Brain microvascular endothelial cell (primary cell): Measurements from ENCODE around the gene CXCL10.

Source experiments
- DNase-seq: peaks from one replicate; pipeline ENCODE4 v3.0.0-alpha.2; 2020
- H3K27ac ChIP-seq: fragments of 250-450 bp; sonication (Bioruptor Pico); 2 replicates; pipeline ENCODE4 v1.5.1; 2020; ENCODE audit warnings: mild to moderate bottlenecking, moderate library complexity
- H3K27me3 ChIP-seq: fragments of 250-450 bp; sonication (Bioruptor Pico); replicated peaks from 2 replicates; pipeline ENCODE4 v1.5.1; 2020; ENCODE audit warnings: mild to moderate bottlenecking
- H3K36me3 ChIP-seq: fragments of 250-450 bp; sonication (Bioruptor Pico); replicated peaks from 2 replicates; pipeline ENCODE4 v1.5.1; 2020; ENCODE audit warnings: mild to moderate bottlenecking
- H3K4me3 ChIP-seq: 2 replicates; pipeline ENCODE4 v1.5.1; 2011; ENCODE audit warnings: low read depth, mild to moderate bottlenecking, control low read depth, low read length, moderate library complexity
- in situ Hi-C: cut with HindIII; loops from 2 replicates; pipeline ENCODE4 v1.10.0; 2017; ENCODE audit warnings: low sequenced_read_pairs, low pct_ligation_motif_present
- TF ChIP-seq, protein P1 (sequence below): IDR thresholded peaks from 2 replicates; pipeline ENCODE4 v1.5.1; 2011; ENCODE audit warnings: low read depth, mild to moderate bottlenecking, moderate library complexity, low read length, control low read depth, inconsistent platforms; ENCODE audit errors: missing control alignments

CXCL10 gene

DNA sequence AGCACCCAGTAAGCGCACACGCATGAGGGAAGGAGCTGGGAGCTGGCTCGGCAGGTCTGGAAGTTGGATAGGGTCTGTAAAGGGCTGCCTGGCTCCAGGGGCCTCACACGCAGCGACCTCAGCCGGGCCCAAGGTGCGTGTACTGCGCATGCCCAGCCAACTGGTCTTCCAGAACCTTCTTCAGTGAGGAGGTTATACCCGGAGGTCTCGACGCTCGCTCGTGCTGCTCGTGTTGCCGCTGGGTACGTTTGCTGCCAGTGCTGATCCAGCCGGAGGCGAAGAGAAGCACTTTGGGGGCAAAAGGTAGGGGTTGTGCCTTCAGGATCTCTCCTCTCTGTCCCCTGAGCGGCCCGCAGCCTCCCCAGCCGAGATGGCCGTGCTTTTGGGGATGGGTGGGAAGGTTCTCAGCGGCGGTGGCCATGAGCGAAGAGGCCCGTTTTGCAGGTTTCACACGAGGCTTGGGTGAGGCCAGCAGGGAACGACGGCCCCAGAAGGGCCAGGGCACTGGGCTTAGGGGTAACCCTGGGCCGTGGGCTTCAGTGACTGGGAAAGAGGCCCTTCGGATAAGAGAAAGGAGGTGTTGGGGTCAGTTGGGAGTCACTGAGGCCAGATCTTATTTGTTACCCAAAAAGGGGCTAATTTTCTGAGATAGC is 12.2 kb downstream of the CXCL10 start:
- in situ Hi-C loops: no loop called here
- Histone ChIP-seq H3K27ac (no peak overlapping the region), H3K4me3 (no peak overlapping the region), H3K27me3 (no peaks in the 10 kb centered on the region), H3K36me3 (no peaks in the 10 kb centered on the region)
- TF ChIP-seq, protein P1, sequence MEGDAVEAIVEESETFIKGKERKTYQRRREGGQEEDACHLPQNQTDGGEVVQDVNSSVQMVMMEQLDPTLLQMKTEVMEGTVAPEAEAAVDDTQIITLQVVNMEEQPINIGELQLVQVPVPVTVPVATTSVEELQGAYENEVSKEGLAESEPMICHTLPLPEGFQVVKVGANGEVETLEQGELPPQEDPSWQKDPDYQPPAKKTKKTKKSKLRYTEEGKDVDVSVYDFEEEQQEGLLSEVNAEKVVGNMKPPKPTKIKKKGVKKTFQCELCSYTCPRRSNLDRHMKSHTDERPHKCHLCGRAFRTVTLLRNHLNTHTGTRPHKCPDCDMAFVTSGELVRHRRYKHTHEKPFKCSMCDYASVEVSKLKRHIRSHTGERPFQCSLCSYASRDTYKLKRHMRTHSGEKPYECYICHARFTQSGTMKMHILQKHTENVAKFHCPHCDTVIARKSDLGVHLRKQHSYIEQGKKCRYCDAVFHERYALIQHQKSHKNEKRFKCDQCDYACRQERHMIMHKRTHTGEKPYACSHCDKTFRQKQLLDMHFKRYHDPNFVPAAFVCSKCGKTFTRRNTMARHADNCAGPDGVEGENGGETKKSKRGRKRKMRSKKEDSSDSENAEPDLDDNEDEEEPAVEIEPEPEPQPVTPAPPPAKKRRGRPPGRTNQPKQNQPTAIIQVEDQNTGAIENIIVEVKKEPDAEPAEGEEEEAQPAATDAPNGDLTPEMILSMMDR: no peak
- DNase-seq: no peak

DNA sequence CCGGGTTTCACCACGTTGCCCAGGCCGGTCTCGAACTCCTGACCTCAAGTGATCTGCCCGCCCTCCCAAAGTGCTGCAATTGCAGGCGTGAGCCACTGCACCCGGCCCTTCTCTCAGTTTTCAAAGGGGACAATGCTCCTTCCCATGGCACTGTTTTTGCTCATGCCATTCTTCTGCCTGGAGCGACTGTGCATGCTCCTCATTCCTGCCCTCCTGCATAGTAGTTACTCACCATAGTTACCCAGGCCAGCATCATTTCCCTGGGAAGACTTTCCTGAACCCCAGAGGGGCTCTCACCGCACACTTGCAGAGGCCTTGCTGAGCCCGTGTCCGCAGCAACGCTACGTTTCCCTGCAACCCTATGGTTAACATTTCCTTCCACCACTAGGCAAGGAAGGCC is 12.7 kb downstream of the CXCL10 start:
- H3K27ac ChIP-seq: no peak overlapping the region
- H3K27me3 ChIP-seq: no peaks in the 10 kb centered on the region
- no peak overlapping the region for H3K4me3 ChIP-seq
- TF ChIP-seq, protein P1: no peak
- no peak for DNase-seq
- no peaks in the 10 kb centered on the region for H3K36me3 ChIP-seq
- in situ Hi-C loops: no loop called here

DNA sequence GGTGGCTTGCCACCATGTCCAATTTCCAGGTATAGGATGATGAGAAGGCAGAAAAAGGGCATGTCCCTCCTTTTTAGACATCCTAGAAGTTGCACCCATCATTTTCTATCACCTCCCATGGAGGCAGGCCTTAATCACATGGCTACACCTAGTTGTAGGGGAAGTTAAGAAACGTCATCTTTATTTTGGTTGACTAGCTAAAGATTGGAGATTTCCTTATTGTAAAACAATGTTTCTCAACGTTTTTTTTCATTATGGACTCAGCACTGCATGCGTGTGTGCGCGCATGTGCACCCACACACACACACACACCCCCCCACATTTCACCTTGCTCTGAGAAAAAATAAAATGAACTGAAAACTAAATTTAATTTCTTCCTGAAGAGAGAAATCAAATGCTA is 14.0 kb downstream of the CXCL10 start:
- TF ChIP-seq, protein P1: no peak
- in situ Hi-C loops: no loop called here
- Histone ChIP-seq H3K27me3 (no peaks in the 10 kb centered on the region), H3K36me3 (no peaks in the 10 kb centered on the region), H3K27ac (no peak overlapping the region), H3K4me3 (no peak overlapping the region)
- no peak for DNase-seq

DNA sequence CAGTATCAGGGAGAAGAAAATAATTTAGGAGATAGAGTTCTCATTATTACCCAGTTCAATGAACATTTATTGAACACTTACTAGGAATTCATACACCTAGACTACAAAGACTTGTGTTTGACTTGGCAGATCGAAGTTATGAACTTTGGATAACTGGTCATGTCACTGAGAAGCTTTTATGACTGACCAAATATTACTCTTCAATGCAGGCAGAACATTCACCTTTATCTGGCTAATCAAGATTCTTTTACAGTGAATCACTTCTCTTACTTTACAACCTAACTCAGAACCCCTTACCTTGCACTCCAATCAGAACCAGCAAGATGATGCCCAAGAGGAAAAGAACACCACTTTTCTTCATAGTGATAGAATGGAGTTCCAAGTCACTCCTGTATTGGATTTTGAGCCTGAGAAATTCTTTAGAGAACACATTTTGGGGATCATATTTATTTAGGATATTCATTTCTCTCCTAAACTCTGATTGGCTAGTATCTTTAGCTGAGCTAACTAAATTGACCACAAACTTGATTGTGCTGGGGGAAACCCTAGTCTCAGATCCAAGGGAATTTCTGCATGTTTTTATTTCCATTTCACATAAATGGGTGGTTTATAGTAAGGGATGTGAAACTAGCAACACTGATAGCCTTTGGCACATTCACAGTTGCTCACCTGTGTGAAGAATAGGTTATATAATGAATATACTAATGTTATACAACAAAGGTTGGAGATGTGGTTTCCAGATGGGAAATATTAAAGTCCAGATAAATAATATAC is 16.0 kb downstream of the CXCL10 start, which contains the start of gene CXCL9:
CXCL9 (minus strand) TSS at position 421 of the 774 bp plus-strand sequence; CDS start at position 361, 60 bp downstream.
- H3K4me3 ChIP-seq: no peak within 1 kb of the TSS
- no peak for DNase-seq
- no peaks in the 10 kb centered on the region for H3K36me3 ChIP-seq
- H3K27ac ChIP-seq: no peak within 1 kb of the TSS
- TF ChIP-seq, protein P1: no peak
- no peaks in the 10 kb centered on the region for H3K27me3 ChIP-seq
- in situ Hi-C loops: no loop called here

DNA sequence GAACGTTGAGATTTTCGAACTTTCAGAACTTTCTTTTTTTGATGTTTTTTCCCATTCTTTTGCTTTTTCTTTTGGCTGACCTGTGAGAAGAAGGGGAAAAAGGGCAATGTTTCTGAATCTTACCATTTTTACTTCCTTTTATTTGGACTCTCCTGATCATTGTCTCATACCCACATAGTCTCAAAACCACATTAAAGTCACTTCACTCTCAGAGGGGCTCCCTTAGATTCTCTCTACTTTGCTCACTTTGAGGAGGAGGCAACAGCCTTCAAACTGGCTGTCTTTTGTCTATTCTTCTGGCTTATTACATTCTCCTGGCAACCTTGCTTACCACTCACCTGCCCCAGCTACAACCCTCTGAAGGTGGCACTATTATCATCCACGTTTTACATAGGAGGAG is 19.7 kb downstream of the CXCL10 start:
- TF ChIP-seq, protein P1: no peak
- no peak overlapping the region for H3K4me3 ChIP-seq
- H3K27me3 ChIP-seq: no peaks in the 10 kb centered on the region
- in situ Hi-C loops: no loop called here
- H3K27ac ChIP-seq: no peak overlapping the region
- no peak for DNase-seq
- H3K36me3 ChIP-seq: no peaks in the 10 kb centered on the region
